ENCODE results near the gene NELL1. TPM values are rescaled to one million over a fixed set of nuclear protein-coding genes. Genes with fewer than 3 reads are reported as not detected.

NELL1 gene
- total and polyA plus RNA-seq, 2 donors (not counting 3 experiments of a cell fraction or from before 2014, with no cell fraction given): not detected

DNA sequence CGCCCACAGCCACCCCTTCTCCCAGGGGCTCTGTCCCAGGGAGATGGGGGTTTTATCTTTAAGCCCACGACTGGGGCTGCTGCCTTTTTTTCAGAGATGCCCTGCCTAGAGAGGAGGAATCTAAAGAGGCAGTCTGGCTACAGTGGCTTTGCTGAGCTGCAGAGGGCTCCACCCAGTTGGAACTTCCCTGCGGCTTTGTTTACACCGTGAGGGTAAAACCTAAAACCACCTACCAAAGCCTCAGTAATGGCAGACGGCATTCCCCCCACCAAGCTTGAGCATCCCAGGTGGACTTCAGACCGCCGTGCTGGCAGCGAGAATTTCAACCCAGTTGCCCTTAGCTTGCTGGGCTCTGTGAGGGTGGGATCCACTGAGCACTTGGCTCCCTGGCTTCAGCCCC lies 535.8 kb downstream of the NELL1 start:
- H3K9me1 ChIP-seq (replicated peaks; ENCODE audit: control insufficient read depth, extremely low read depth, insufficient read depth, low read length): no peaks in the 10 kb centered on the region
- TF ChIP-seq FOS (IDR thresholded peaks at IDR 0.05; ENCODE audit: borderline replicate concordance, insufficient read depth, low read length): no peak
- TF ChIP-seq POLR2A (IDR thresholded peaks at IDR 0.05; ENCODE audit: low read depth, low read length): no peak
- TF ChIP-seq EZH2 (IDR thresholded peaks at IDR 0.05; ENCODE audit: borderline replicate concordance, low read depth, low read length, severe bottlenecking): no peak
- TF ChIP-seq JUN (IDR thresholded peaks at IDR 0.05; ENCODE audit: borderline replicate concordance, insufficient read depth, insufficient read length, low read depth): no peak
- no peak for TF ChIP-seq GATA2 (IDR thresholded peaks at IDR 0.05; ENCODE audit: insufficient read depth, insufficient read length, low read depth, low read length)
- TF ChIP-seq CTCF (IDR thresholded peaks at IDR 0.05; ENCODE audit: extremely low read depth in 1 of 2, insufficient read depth in 1 of 2, low read depth in 1 of 2, low read length in 2 of 2): no peak
- no peak for TF ChIP-seq MYC (IDR thresholded peaks at IDR 0.05; ENCODE audit: low read depth, low read length)
- intact Hi-C loops (cut with micrococcal nuclease) (no loop called here), dilution Hi-C loops (cut with MboI; ENCODE audit: extremely low pct_ligation_motif_present, low sequenced_read_pairs) (no loop called here)
- BruUV-seq (replicated peaks): no TSS peak
- ChIA-PET POLR2A (no interaction called here), CTCF (no interaction called here)
- H3K79me2 ChIP-seq (ENCODE audit: control insufficient read depth, insufficient read depth, low read length): no peaks in the 10 kb centered on the region
- H3K4me2 ChIP-seq (ENCODE audit: insufficient read depth, low read length): no peak overlapping the region
- H4K20me1 ChIP-seq (replicated peaks; ENCODE audit: control insufficient read depth, extremely low read depth, insufficient read depth, low read length): no peaks in the 10 kb centered on the region
- H2AFZ ChIP-seq (ENCODE audit: low read depth, low read length): no peak overlapping the region
- FAIRE-seq (no peak), DNase-seq (ENCODE audit: low read depth, low spot score) (no peak)
- H3K27me3 ChIP-seq (ENCODE audit: control insufficient read depth in 2 of 2, insufficient read depth in 2 of 2, low read length in 2 of 2): no peaks in the 10 kb centered on the region
- H3K4me1 ChIP-seq (ENCODE audit: control insufficient read depth, extremely low read depth, insufficient read depth, low read length): no peaks in the 10 kb centered on the region
- no peak overlapping the region for H3K9ac ChIP-seq (replicated peaks; ENCODE audit: extremely low read depth, insufficient read depth, low read length)
- no peak overlapping the region for H3K27ac ChIP-seq (ENCODE audit: insufficient read depth, low read depth, low read length)
- no peaks in the 10 kb centered on the region for H3K36me3 ChIP-seq (ENCODE audit: control insufficient read depth in 2 of 2, extremely low read depth in 1 of 2, insufficient read depth in 2 of 2, low read length in 2 of 2)
- no peak overlapping the region for H3K4me3 ChIP-seq (replicated peaks in 1 of 3; ENCODE audit: insufficient read depth in 1 of 3, low read depth in 1 of 3, low read length in 3 of 3)
- H3K9me3 ChIP-seq (replicated peaks; ENCODE audit: control insufficient read depth, insufficient read depth, low read length): no peaks in the 10 kb centered on the region

DNA sequence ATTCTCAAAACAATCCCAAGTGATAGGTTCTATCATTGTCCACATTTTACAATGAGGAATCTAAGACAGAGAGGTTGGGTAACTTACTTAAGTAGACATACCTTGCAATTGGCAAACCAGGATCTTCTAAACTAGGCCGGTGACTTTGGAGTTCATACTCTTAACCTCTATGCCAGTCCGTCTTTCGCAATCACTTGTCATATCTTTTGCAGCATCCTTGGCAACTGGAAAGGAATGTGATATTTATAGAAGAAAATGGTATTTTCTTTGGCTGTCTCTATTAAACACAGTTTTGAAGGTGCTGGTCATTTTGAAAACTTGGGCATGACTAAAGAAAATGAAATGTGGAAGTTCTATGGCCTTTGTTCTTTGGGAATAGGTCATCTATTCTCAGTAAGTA lies 556.5 kb downstream of the NELL1 start:
- Histone ChIP-seq H2AFZ (ENCODE audit: low read depth, low read length) (no peak overlapping the region), H3K79me2 (ENCODE audit: control insufficient read depth, insufficient read depth, low read length) (no peaks in the 10 kb centered on the region), H3K27me3 (ENCODE audit: control insufficient read depth in 2 of 2, insufficient read depth in 2 of 2, low read length in 2 of 2) (no peaks in the 10 kb centered on the region), H3K4me3 (replicated peaks in 1 of 3; ENCODE audit: insufficient read depth in 1 of 3, low read depth in 1 of 3, low read length in 3 of 3) (no peak overlapping the region), H3K4me2 (ENCODE audit: insufficient read depth, low read length) (no peak overlapping the region), H3K9ac (replicated peaks; ENCODE audit: extremely low read depth, insufficient read depth, low read length) (no peak overlapping the region), H3K36me3 (ENCODE audit: control insufficient read depth in 2 of 2, extremely low read depth in 1 of 2, insufficient read depth in 2 of 2, low read length in 2 of 2) (no peaks in the 10 kb centered on the region), H3K4me1 (ENCODE audit: control insufficient read depth, extremely low read depth, insufficient read depth, low read length) (no peaks in the 10 kb centered on the region), H3K9me3 (replicated peaks; ENCODE audit: control insufficient read depth, insufficient read depth, low read length) (peaks cover 2% of the 10 kb centered on the region), H3K9me1 (replicated peaks; ENCODE audit: control insufficient read depth, extremely low read depth, insufficient read depth, low read length) (no peaks in the 10 kb centered on the region), H4K20me1 (replicated peaks; ENCODE audit: control insufficient read depth, extremely low read depth, insufficient read depth, low read length) (no peaks in the 10 kb centered on the region), H3K27ac (ENCODE audit: insufficient read depth, low read depth, low read length) (no peak overlapping the region)
- ChIA-PET POLR2A (no interaction called here), CTCF (no interaction called here)
- TF ChIP-seq POLR2A (IDR thresholded peaks at IDR 0.05; ENCODE audit: low read depth, low read length) (no peak), EZH2 (IDR thresholded peaks at IDR 0.05; ENCODE audit: borderline replicate concordance, low read depth, low read length, severe bottlenecking) (no peak), JUN (IDR thresholded peaks at IDR 0.05; ENCODE audit: borderline replicate concordance, insufficient read depth, insufficient read length, low read depth) (no peak), GATA2 (IDR thresholded peaks at IDR 0.05; ENCODE audit: insufficient read depth, insufficient read length, low read depth, low read length) (no peak), CTCF (IDR thresholded peaks at IDR 0.05; ENCODE audit: extremely low read depth in 1 of 2, insufficient read depth in 1 of 2, low read depth in 1 of 2, low read length in 2 of 2) (no peak), POLR2AphosphoS5 (IDR thresholded peaks at IDR 0.05; ENCODE audit: insufficient read depth, low read depth, low read length) (no peak), MYC (IDR thresholded peaks at IDR 0.05; ENCODE audit: low read depth, low read length) (no peak), FOS (IDR thresholded peaks at IDR 0.05; ENCODE audit: borderline replicate concordance, insufficient read depth, low read length) (no peak)
- TF ChIP-seq, protein P1, sequence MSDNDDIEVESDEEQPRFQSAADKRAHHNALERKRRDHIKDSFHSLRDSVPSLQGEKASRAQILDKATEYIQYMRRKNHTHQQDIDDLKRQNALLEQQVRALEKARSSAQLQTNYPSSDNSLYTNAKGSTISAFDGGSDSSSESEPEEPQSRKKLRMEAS (IDR thresholded peaks at IDR 0.05; ENCODE audit: insufficient read depth, insufficient read length): no peak
- FAIRE-seq (no peak), DNase-seq (ENCODE audit: low read depth, low spot score) (no peak)
- BruUV-seq (replicated peaks): no TSS peak
- dilution Hi-C loops (cut with MboI; ENCODE audit: extremely low pct_ligation_motif_present, low sequenced_read_pairs) (no loop called here), intact Hi-C loops (cut with micrococcal nuclease) (no loop called here)

All from endothelial cell of umbilical vein (primary cell).